Measurements from ENCODE around the gene ZBTB17. TPM values are rescaled to one million over a fixed set of nuclear protein-coding genes. Genes with fewer than 3 reads are reported as not detected.

The ZBTB17 gene
- total and polyA plus RNA-seq, 9 of the 15 experiments (the other 6 are each of a cell fraction or from before 2014, with no cell fraction given) = 1.1 to 53.4 (median 29.6) TPM

DNA sequence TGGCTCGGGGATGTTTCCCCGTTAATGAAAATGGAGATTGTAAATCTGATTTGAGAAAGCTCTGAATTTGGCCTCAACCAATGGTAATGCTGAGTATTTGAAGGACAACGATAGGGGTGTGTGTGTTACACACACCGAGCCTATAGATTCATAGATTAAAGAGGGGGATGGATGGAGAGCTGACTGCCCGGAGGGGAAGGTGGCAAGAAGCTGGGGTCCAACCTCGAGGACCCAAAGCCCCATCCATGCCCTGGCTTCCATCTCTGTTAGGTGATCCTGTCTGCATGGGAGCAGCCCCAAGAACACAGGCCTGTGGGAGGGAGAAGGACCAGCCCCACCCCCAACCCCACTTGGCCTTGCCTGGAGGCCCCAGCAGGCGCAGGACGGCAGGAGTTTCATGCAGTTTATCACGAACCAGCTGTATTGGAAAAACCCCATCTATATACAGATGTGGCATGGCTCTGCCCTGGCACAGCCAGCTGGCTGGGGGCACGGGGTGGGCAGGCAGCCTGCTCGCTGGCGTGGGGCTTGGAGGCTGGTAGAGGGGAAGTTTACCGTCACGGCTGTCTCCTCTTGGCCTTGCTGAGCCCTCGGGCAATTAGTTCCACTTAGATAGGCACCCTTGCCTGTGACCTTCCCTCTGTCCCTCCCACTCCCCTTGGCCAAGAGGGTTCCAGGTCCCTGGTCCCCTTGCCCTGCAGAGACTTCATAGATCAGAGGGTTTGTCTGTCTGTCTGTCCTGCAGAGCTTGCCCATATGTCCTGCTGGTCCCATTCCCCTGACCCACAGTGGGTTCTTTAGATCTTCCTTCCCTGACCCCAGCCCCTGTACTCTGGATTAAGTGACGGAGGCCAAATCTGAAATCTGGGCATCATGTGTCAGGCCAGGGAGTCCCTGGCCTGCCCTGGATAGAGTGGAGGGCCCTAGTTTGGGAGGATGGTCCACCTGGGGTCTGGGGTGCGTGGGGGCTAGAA is 38.9 kb upstream of the ZBTB17 start (continued):
- TF ChIP-seq E2F3 (CRISPR knock-in tag; IDR thresholded peaks at IDR 0.05) (no peak), ZNF507 (tag; conservative IDR thresholded peaks at IDR 0.05) (no peak), ZNF311 (CRISPR knock-in tag; IDR thresholded peaks at IDR 0.05) (no peak), ETV6 (IDR thresholded peaks at IDR 0.05; ENCODE audit: borderline replicate concordance in 1 of 2, low read depth in 2 of 2, low read length in 1 of 2) (peak in 1 of 2 experiments; percentile 26; a peak in 1 of 4 replicates), ETV6 (CRISPR knock-in tag; IDR thresholded peaks at IDR 0.05; ENCODE audit: borderline replicate concordance) (no peak), ZNF445 (CRISPR knock-in tag; IDR thresholded peaks at IDR 0.05; ENCODE audit: low read depth) (no peak), ZNF253 (CRISPR knock-in tag; conservative IDR thresholded peaks at IDR 0.05) (no peak), ZNF586 (CRISPR knock-in tag; conservative IDR thresholded peaks at IDR 0.05) (no peak), XRCC3 (IDR thresholded peaks at IDR 0.05) (no peak), BDP1 (IDR thresholded peaks at IDR 0.05; ENCODE audit: insufficient read depth, insufficient read length) (no peak), CAMTA2 (CRISPR knock-in tag; conservative IDR thresholded peaks at IDR 0.05) (no peak), RBM15 (IDR thresholded peaks at IDR 0.05; ENCODE audit: insufficient read depth, low read length) (no peak), ZSCAN32 (CRISPR knock-in tag; IDR thresholded peaks at IDR 0.05) (no peak), ZC3H4 (CRISPR knock-in tag; IDR thresholded peaks at IDR 0.05; ENCODE audit: borderline replicate concordance) (no peak), ZNF3 (CRISPR knock-in tag; IDR thresholded peaks at IDR 0.05) (no peak), ZNF347 (CRISPR knock-in tag; IDR thresholded peaks at IDR 0.05; ENCODE audit: low read depth) (no peak), KDM5B (IDR thresholded peaks at IDR 0.05; ENCODE audit: insufficient replicate concordance, low read depth, low read length) (no peak), CEBPB (tag; IDR thresholded peaks at IDR 0.05) (no peak), KDM1A (IDR thresholded peaks at IDR 0.05) (peak; percentile 52 to 55; a peak in 3 of 4 replicates)
- TF ChIP-seq, protein P1, sequence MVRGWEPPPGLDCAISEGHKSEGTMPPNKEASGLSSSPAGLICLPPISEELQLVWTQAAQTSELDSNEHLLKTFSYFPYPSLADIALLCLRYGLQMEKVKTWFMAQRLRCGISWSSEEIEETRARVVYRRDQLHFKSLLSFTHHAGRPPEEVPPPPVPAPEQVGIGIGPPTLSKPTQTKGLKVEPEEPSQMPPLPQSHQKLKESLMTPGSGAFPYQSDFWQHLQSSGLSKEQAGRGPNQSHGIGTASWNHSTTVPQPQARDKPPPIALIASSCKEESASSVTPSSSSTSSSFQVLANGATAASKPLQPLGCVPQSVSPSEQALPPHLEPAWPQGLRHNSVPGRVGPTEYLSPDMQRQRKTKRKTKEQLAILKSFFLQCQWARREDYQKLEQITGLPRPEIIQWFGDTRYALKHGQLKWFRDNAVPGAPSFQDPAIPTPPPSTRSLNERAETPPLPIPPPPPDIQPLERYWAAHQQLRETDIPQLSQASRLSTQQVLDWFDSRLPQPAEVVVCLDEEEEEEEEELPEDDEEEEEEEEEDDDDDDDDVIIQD (CRISPR knock-in tag; IDR thresholded peaks at IDR 0.05) = no peak
- TF ChIP-seq, protein P2, sequence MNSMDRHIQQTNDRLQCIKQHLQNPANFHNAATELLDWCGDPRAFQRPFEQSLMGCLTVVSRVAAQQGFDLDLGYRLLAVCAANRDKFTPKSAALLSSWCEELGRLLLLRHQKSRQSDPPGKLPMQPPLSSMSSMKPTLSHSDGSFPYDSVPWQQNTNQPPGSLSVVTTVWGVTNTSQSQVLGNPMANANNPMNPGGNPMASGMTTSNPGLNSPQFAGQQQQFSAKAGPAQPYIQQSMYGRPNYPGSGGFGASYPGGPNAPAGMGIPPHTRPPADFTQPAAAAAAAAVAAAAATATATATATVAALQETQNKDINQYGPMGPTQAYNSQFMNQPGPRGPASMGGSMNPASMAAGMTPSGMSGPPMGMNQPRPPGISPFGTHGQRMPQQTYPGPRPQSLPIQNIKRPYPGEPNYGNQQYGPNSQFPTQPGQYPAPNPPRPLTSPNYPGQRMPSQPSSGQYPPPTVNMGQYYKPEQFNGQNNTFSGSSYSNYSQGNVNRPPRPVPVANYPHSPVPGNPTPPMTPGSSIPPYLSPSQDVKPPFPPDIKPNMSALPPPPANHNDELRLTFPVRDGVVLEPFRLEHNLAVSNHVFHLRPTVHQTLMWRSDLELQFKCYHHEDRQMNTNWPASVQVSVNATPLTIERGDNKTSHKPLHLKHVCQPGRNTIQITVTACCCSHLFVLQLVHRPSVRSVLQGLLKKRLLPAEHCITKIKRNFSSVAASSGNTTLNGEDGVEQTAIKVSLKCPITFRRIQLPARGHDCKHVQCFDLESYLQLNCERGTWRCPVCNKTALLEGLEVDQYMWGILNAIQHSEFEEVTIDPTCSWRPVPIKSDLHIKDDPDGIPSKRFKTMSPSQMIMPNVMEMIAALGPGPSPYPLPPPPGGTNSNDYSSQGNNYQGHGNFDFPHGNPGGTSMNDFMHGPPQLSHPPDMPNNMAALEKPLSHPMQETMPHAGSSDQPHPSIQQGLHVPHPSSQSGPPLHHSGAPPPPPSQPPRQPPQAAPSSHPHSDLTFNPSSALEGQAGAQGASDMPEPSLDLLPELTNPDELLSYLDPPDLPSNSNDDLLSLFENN (IDR thresholded peaks at IDR 0.05; ENCODE audit: low read depth in 2 of 2, low read length in 2 of 2) = no peak
- TF ChIP-seq, protein P3, sequence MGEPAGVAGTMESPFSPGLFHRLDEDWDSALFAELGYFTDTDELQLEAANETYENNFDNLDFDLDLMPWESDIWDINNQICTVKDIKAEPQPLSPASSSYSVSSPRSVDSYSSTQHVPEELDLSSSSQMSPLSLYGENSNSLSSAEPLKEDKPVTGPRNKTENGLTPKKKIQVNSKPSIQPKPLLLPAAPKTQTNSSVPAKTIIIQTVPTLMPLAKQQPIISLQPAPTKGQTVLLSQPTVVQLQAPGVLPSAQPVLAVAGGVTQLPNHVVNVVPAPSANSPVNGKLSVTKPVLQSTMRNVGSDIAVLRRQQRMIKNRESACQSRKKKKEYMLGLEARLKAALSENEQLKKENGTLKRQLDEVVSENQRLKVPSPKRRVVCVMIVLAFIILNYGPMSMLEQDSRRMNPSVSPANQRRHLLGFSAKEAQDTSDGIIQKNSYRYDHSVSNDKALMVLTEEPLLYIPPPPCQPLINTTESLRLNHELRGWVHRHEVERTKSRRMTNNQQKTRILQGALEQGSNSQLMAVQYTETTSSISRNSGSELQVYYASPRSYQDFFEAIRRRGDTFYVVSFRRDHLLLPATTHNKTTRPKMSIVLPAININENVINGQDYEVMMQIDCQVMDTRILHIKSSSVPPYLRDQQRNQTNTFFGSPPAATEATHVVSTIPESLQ (CRISPR knock-in tag; IDR thresholded peaks at IDR 0.05) = no peak

Data from K562 (cell line).